Measurements from ENCODE around the gene HHIP. TPM values are rescaled to one million over a fixed set of nuclear protein-coding genes. Genes with fewer than 3 reads are reported as not detected.

Gene HHIP
- total and polyA plus RNA-seq, 8 donors, result 0.12 to 25.3 (median 0.65) TPM

- Histone ChIP-seq H3K9me3 (no peaks in the 10 kb centered on the region), H3K4me1 (peaks cover 10 to 24% (median 21%) of the 10 kb centered on the region in 3 donors), H3K36me3 (no peaks in the 10 kb centered on the region), H3K4me3 (no peak overlapping the region), H3K27ac (peak overlapping the region in 2 of 4 donors; percentile 2 to 31), H3K27me3 (no peaks in the 10 kb centered on the region)
- no peak for DNase-seq
- intact Hi-C loops (cut with DNase I), result no loop called here
- no peak for FAIRE-seq
- ATAC-seq, result peak; percentile 55 to 77 (median 70)
- WGBS, 2 donors, result 16 to 20% methylated on average over 3 of the region's 3 CpGs
- TF ChIP-seq, protein P1, sequence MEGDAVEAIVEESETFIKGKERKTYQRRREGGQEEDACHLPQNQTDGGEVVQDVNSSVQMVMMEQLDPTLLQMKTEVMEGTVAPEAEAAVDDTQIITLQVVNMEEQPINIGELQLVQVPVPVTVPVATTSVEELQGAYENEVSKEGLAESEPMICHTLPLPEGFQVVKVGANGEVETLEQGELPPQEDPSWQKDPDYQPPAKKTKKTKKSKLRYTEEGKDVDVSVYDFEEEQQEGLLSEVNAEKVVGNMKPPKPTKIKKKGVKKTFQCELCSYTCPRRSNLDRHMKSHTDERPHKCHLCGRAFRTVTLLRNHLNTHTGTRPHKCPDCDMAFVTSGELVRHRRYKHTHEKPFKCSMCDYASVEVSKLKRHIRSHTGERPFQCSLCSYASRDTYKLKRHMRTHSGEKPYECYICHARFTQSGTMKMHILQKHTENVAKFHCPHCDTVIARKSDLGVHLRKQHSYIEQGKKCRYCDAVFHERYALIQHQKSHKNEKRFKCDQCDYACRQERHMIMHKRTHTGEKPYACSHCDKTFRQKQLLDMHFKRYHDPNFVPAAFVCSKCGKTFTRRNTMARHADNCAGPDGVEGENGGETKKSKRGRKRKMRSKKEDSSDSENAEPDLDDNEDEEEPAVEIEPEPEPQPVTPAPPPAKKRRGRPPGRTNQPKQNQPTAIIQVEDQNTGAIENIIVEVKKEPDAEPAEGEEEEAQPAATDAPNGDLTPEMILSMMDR (IDR thresholded peaks at IDR 0.05), result no peak
These were observed 92.7 kb downstream of the HHIP start for GRCh38 chr4:144738649-144739048.

DNA sequence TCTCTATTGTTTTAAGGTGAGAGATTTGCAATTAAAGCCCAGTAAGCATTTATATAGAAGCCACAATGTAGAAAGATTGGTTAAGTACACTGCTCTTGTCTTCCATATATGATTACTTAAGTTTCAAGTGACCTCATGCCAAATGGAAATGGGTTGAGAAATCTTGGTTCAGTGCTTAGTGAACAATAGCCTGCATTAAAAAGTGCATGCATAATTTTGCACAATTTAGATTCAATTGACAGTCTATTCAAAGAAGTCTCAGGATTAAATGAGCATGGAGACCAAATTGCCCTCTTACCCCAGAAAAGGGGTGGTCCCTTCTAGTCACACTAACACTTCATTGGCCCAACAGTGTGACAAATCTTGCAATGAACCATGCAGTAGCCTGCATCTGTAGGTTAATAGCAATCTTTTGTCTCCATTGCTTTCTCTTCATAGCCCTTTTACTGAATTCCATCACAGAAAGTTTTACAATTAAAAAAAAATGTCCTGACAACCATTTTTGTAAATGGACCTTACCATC is 93.6 kb downstream of the HHIP start:
- FAIRE-seq, result no peak

GRCh38 chr4:144740316-144740715 is 94.4 kb downstream of the HHIP start:
- TF ChIP-seq, protein P1 (IDR thresholded peaks at IDR 0.05), result no peak
- H3K36me3 ChIP-seq, result no peaks in the 10 kb centered on the region
- no peaks in the 10 kb centered on the region for H3K9me3 ChIP-seq
- peaks cover 9 to 24% (median 17%) of the 10 kb centered on the region in 3 donors for H3K4me1 ChIP-seq
- FAIRE-seq, result no peak
- WGBS, 2 donors, result 30 to 34% methylated on average over 1 of the region's 1 CpG
- no peak for DNase-seq
- intact Hi-C loops (cut with DNase I), result no loop called here
- peak in 3 of 4 donors; percentile 13 to 44 (median 28) for ATAC-seq
- H3K4me3 ChIP-seq, result no peak overlapping the region
- no peak overlapping the region for H3K27ac ChIP-seq
- H3K27me3 ChIP-seq, result no peaks in the 10 kb centered on the region

More for the DNA sequence above, 93.6 kb downstream of the HHIP start:
- Histone ChIP-seq H3K4me1 (peaks cover 9 to 24% (median 17%) of the 10 kb centered on the region in 3 donors), H3K27ac (peak overlapping the region in 1 of 4 donors; percentile 31), H3K36me3 (no peaks in the 10 kb centered on the region), H3K27me3 (no peaks in the 10 kb centered on the region), H3K4me3 (no peak overlapping the region), H3K9me3 (no peaks in the 10 kb centered on the region)
- TF ChIP-seq, protein P1 (IDR thresholded peaks at IDR 0.05), result no peak
- no peak for DNase-seq
- intact Hi-C loops (cut with DNase I), result no loop called here
- peak in 1 of 4 donors; percentile 26 for ATAC-seq

- no peaks in the 10 kb centered on the region for H3K27me3 ChIP-seq
- intact Hi-C loops (cut with DNase I), result no loop called here
- TF ChIP-seq, protein P1 (IDR thresholded peaks at IDR 0.05), result no peak
- FAIRE-seq (no peak), ATAC-seq (no peak), DNase-seq (no peak)
- no peak overlapping the region for H3K27ac ChIP-seq
- no peak overlapping the region for H3K4me3 ChIP-seq
- 59 to 60% methylated on average over 4 of the region's 4 CpGs for WGBS, 2 donors
- no peaks in the 10 kb centered on the region for H3K36me3 ChIP-seq
- no peaks in the 10 kb centered on the region for H3K9me3 ChIP-seq
- H3K4me1 ChIP-seq, result peaks cover 0 to under 1% (median 0%) of the 10 kb centered on the region in 3 donors
These were observed 103.0 kb downstream of the HHIP start for GRCh38 chr4:144748814-144749555.

DNA sequence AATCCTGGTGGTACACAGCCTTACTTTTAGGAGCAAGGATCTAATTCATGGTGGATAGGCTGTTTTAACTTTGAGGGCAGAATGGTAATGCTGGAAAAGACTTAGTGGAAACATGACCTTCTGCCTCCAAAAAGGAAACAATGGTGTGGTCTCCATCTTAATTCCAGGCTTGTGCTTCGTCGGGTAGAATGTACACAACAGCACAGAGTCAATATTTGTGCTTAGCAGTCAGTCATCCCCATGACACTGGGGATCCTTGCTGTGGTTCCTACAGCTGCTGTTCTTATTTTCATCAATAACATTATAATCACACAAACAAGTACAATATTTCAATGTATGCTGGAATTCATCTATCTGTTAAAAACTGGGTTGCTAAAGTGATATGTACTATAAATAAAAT is 104.4 kb downstream of the HHIP start:
- Histone ChIP-seq H3K27me3 (no peaks in the 10 kb centered on the region), H3K4me1 (peaks cover 0 to 5% (median 0%) of the 10 kb centered on the region in 3 donors), H3K27ac (no peak overlapping the region), H3K9me3 (no peaks in the 10 kb centered on the region), H3K36me3 (no peaks in the 10 kb centered on the region), H3K4me3 (no peak overlapping the region)
- FAIRE-seq, result no peak
- WGBS, 2 donors, result 11 to 15% methylated on average over 2 of the region's 2 CpGs
- TF ChIP-seq, protein P1 (IDR thresholded peaks at IDR 0.05), result no peak
- DNase-seq, result no peak
- intact Hi-C loops (cut with DNase I), result no loop called here
- ATAC-seq, result no peak
